H1 (cell line): ENCODE results near the gene SLTM. TPM values are rescaled to one million over a fixed set of nuclear protein-coding genes. Genes with fewer than 3 reads are reported as not detected.
"Not testable (repeated sequence)": the region's sequence is repeated elsewhere in the genome, so short reads cannot be mapped to it uniquely, and the experiment has no call there.

Experiments
- CTCF ChIA-PET: fragments of 300-600 bp; sonication (Branson Sonifier 250); formaldehyde crosslinking; loops from one replicate; lab custom pipeline; 2021; ENCODE audit not compliant: partially characterized antibody; lab: Charles Lee
- POLR2A ChIA-PET: fragments of 300-600 bp; sonication (Branson Sonifier 250); formaldehyde crosslinking; loops from one replicate; lab custom pipeline; 2021; ENCODE audit warnings: inconsistent platforms; ENCODE audit not compliant: partially characterized antibody; lab: Charles Lee
- DNase-seq, 2 experiments: peaks; one replicate each; pipeline versions ENCODE4 v3.0.0 to v3.0.0-alpha.2; 2010 to 2022; ENCODE audit warnings: low spot score in 2 of 2, low read depth in 1 of 2, mixed read lengths in 1 of 2
- FAIRE-seq: peaks from 2 replicates; lab custom pipeline; 2011; peaks lifted over from hg19 to GRCh38; lab: Jason Lieb, UNC
- H2AFZ ChIP-seq: 2 replicates; pipeline ENCODE4 v1.8.1; 2012; ENCODE audit warnings: low read length, inconsistent platforms
- H2AK5ac ChIP-seq: 2 replicates; pipeline ENCODE4 v1.6.1; 2013; ENCODE audit warnings: low read depth, low read length
- H2BK120ac ChIP-seq: replicated peaks from 2 replicates; pipeline ENCODE3; 2013; ENCODE audit warnings: low read depth, low read length, inconsistent platforms
- H2BK12ac ChIP-seq: 2 replicates; pipeline ENCODE4 v1.6.1; 2013; ENCODE audit warnings: low read depth, low read length
- H2BK15ac ChIP-seq: 2 replicates; pipeline ENCODE4 v1.6.1; 2013; ENCODE audit warnings: low read length
- H2BK20ac ChIP-seq: 2 replicates; pipeline ENCODE4 v1.6.1; 2013; ENCODE audit warnings: low read length
- H2BK5ac ChIP-seq: 2 replicates; pipeline ENCODE4 v1.6.1; 2013; ENCODE audit warnings: low read depth, low read length
- H3K14ac ChIP-seq: 2 replicates; pipeline ENCODE4 v1.6.1; 2013; ENCODE audit warnings: inconsistent platforms; ENCODE audit not compliant: insufficient read length
- H3K18ac ChIP-seq: 2 replicates; pipeline ENCODE4 v1.6.1; 2013; ENCODE audit warnings: low read length; ENCODE audit errors: extremely low read depth
- H3K23ac ChIP-seq: 2 replicates; pipeline ENCODE4 v1.6.1; 2013; ENCODE audit warnings: inconsistent platforms; ENCODE audit not compliant: insufficient read length
- H3K23me2 ChIP-seq: 2 replicates; pipeline ENCODE4 v1.6.1; 2013; ENCODE audit warnings: low read depth, low read length
- H3K27ac ChIP-seq: 2 replicates; pipeline ENCODE4 v1.6.1; 2011; ENCODE audit warnings: low read depth, low read length, inconsistent platforms
- H3K27me3 ChIP-seq, 4 experiments: replicated peaks in 1 of 4; 1 replicate in 1 of 4; 2 replicates in 3 of 4; pipeline versions ENCODE4 v1.6.1 to v1.8.1; 2011 to 2013; ENCODE audit warnings: low read length in 3 of 4, mild to moderate bottlenecking in 3 of 4, inconsistent platforms in 2 of 4, mixed read lengths in 2 of 4, moderate library complexity in 1 of 4; ENCODE audit not compliant: control insufficient read depth in 3 of 4, insufficient read depth in 3 of 4; ENCODE audit errors: extremely low read depth in 1 of 4
- H3K36me3 ChIP-seq, 4 experiments: 2 replicates each; pipeline versions ENCODE4 v1.6.1 to v1.8.1; 2011 to 2013; ENCODE audit warnings: mild to moderate bottlenecking in 4 of 4, low read length in 3 of 4, moderate library complexity in 2 of 4, control low read depth in 1 of 4, inconsistent platforms in 1 of 4; ENCODE audit not compliant: insufficient read depth in 4 of 4, control insufficient read depth in 2 of 4
- H3K4ac ChIP-seq: replicated peaks from 2 replicates; pipeline ENCODE3; 2013; ENCODE audit warnings: low read length, low read depth, mixed read lengths, inconsistent platforms; ENCODE audit not compliant: insufficient read length
- H3K4me1 ChIP-seq, 4 experiments: replicated peaks in 1 of 4; 1 replicate in 1 of 4; 2 replicates in 3 of 4; pipeline versions ENCODE4 v1.6.1 to v1.8.1; 2011 to 2013; ENCODE audit warnings: low read length in 3 of 4, inconsistent platforms in 2 of 4, mixed read lengths in 1 of 4; ENCODE audit not compliant: insufficient read depth in 4 of 4, control insufficient read depth in 3 of 4
- H3K4me2 ChIP-seq, 2 experiments: 2 replicates each; pipeline versions ENCODE4 v1.6.1 to v1.8.1; 2011 to 2013; ENCODE audit warnings: low read depth in 2 of 2, low read length in 2 of 2, control low read depth in 1 of 2, inconsistent platforms in 1 of 2, mild to moderate bottlenecking in 1 of 2; ENCODE audit not compliant: insufficient read depth in 1 of 2
- H3K4me3 ChIP-seq, 4 experiments: fragments of 200-600, 300-600 bp in 1 of 4; sonication (generic), shearing (Covaris generic), sonication (Bioruptor Twin) in 1 of 4; 2 replicates each; pipeline versions ENCODE4 v1.5.1 to v1.8.1; 2011 to 2016; ENCODE audit warnings: low read length in 4 of 4, low read depth in 3 of 4, control low read depth in 2 of 4, inconsistent platforms in 2 of 4, mild to moderate bottlenecking in 2 of 4, mixed read lengths in 1 of 4, moderate library complexity in 1 of 4; ENCODE audit not compliant: insufficient read depth in 2 of 4; ENCODE audit errors: extremely low read depth in 1 of 4
- H3K56ac ChIP-seq: replicated peaks from 2 replicates; pipeline ENCODE3; 2013; ENCODE audit warnings: low read depth, mild to moderate bottlenecking, mixed read lengths, low read length, inconsistent platforms; ENCODE audit not compliant: insufficient read length
- H3K79me1 ChIP-seq: 2 replicates; pipeline ENCODE4 v1.6.1; 2013; ENCODE audit warnings: low read depth, low read length, control low read depth
- H3K79me2 ChIP-seq, 2 experiments: 2 replicates each; pipeline versions ENCODE4 v1.6.1 to v1.8.1; 2012 to 2013; ENCODE audit warnings: low read length in 2 of 2, mild to moderate bottlenecking in 2 of 2, inconsistent platforms in 1 of 2; ENCODE audit not compliant: insufficient read depth in 2 of 2, control insufficient read depth in 1 of 2
- H3K9ac ChIP-seq, 4 experiments: replicated peaks in 1 of 4; 1 replicate in 1 of 4; 2 replicates in 3 of 4; pipeline versions ENCODE4 v1.6.1 to v1.8.1; 2011 to 2013; ENCODE audit warnings: low read depth in 3 of 4, low read length in 3 of 4, control low read depth in 2 of 4, mild to moderate bottlenecking in 2 of 4, moderate library complexity in 2 of 4, inconsistent platforms in 1 of 4; ENCODE audit errors: extremely low read depth in 1 of 4
- H3K9me3 ChIP-seq, 2 experiments: 2 replicates each; pipeline versions ENCODE4 v1.6.1 to v1.8.1; 2012 to 2013; ENCODE audit warnings: mild to moderate bottlenecking in 2 of 2, moderate library complexity in 2 of 2, control low read depth in 1 of 2, inconsistent platforms in 1 of 2, low read depth in 1 of 2, low read length in 1 of 2, mixed read lengths in 1 of 2; ENCODE audit not compliant: insufficient read depth in 2 of 2
- H4K20me1 ChIP-seq, 2 experiments: replicated peaks in 1 of 2; 2 replicates each; pipeline versions ENCODE3 to v1.8.1; 2011 to 2013; ENCODE audit warnings: inconsistent platforms in 2 of 2, low read length in 2 of 2, mild to moderate bottlenecking in 1 of 2; ENCODE audit not compliant: insufficient read depth in 2 of 2, control insufficient read depth in 1 of 2
- H4K5ac ChIP-seq: 2 replicates; pipeline ENCODE4 v1.6.1; 2013; ENCODE audit warnings: low read length, low read depth, mixed read lengths, inconsistent platforms; ENCODE audit not compliant: insufficient read length
- H4K8ac ChIP-seq: 2 replicates; pipeline ENCODE4 v1.8.0; 2013; ENCODE audit warnings: mild to moderate bottlenecking, moderate library complexity, low read length, inconsistent platforms; ENCODE audit not compliant: insufficient read depth; ENCODE audit errors: extremely low read depth
- H4K91ac ChIP-seq: replicated peaks from 2 replicates; pipeline ENCODE3; 2013; ENCODE audit warnings: low read length, mixed read lengths, inconsistent platforms; ENCODE audit not compliant: insufficient read length
- WGBS, 2 experiments: shearing (Covaris generic) in 1 of 2; methylation state at CpG; one replicate each; pipeline versions ENCODE4 v1.1.6 to v1.1.7; 2013 to 2015; ENCODE audit warnings: low lambda C conversion rate in 2 of 2, mixed read lengths in 2 of 2, inconsistent platforms in 1 of 2, low coverage in 1 of 2, missing lambda C conversion rate in 1 of 2; ENCODE audit not compliant: insufficient replicate concordance in 2 of 2, insufficient coverage in 1 of 2, insufficient read length in 1 of 2; ENCODE audit errors: extremely low coverage in 1 of 2, missing lambda C conversion rate in 1 of 2; 5-methylcytosine and 5-hydroxymethylcytosine counted together
- polyA plus RNA-seq, 7 experiments: library from polyadenylated mRNA; depleted of rRNA in 3 of 7; stranded (reverse) in 5 of 7; unstranded in 2 of 7; fragments of >200 nt in 5 of 7; fragments of 200-250 nt in 2 of 7; gene quantifications; 1 replicate in 5 of 7; 2 replicates in 1 of 7; 4 replicates in 1 of 7; pipeline versions ENCODE4 v1.2.1 to v1.2.3, GENCODE V29; 2011 to 2013; ENCODE audit warnings: missing spikeins in 2 of 7, mixed read lengths in 2 of 7
- total RNA-seq: library from RNA; stranded (reverse); fragmentation: NEBNext Ultra II Directional; extraction: Animal tissue kit (Norgen Biotek cat#: 25700); gene quantifications from 2 replicates; pipeline ENCODE4 v1.2.1, GENCODE V29; 2021

Gene SLTM
- total and polyA plus RNA-seq, 2 of the 8 experiments (the other 6 are each of a cell fraction or from before 2014, with no cell fraction given) = 30.8 to 149 TPM

DNA sequence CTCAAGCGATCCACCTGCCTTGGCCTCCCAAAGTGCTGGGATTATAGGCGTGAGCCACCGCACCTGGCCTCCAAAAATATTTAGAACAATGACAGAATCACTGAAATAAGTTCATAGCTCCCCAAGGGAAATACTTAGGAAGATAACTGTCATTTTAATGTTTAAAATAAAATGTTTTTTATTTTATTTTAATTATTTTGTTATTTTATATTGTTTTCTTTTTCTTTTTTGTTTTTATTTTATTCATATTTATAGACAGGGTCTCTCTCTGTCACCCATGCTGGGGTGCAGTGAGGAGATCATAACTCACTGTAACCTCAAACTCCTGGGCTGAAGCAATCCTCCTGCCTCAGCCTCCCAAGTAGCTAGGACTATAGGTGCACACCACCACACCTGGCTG lies 82.3 kb downstream of the SLTM start:
- H4K8ac ChIP-seq, H2BK12ac ChIP-seq, H2BK15ac ChIP-seq, H3K79me2 ChIP-seq, H3K9ac ChIP-seq, H2AK5ac ChIP-seq, H2BK5ac ChIP-seq, H2BK120ac ChIP-seq, H2BK20ac ChIP-seq, H3K36me3 ChIP-seq, H3K56ac ChIP-seq, H3K9me3 ChIP-seq, H4K5ac ChIP-seq, H3K4ac ChIP-seq, POLR2A ChIA-PET, H3K4me3 ChIP-seq, H3K27me3 ChIP-seq, H3K23me2 ChIP-seq, H3K23ac ChIP-seq, H3K18ac ChIP-seq, H3K14ac ChIP-seq, H3K79me1 ChIP-seq, H3K4me1 ChIP-seq, FAIRE-seq, DNase-seq, H4K20me1 ChIP-seq, H3K4me2 ChIP-seq, H3K27ac ChIP-seq, H2AFZ ChIP-seq, H4K91ac ChIP-seq: not testable (repeated sequence)
- 92% methylated on average over 3 of the region's 3 CpGs; no CpG with 5 or more reads in 1 of the 2 experiments for WGBS, 2 experiments
- CTCF ChIA-PET = interaction anchor here (0.7 to 3.1 kb wide), 5 partner anchors 11 to 81 kb away, joined by 3 to 18 read pairs (median 6); no protein-coding TSS in a partner anchor
